B cell (primary cell): ENCODE results near the gene MBD6. TPM values are rescaled to one million over a fixed set of nuclear protein-coding genes. Genes with fewer than 3 reads are reported as not detected.

ENCODE experiments used
- ATAC-seq: fragments of 200-7000 bp; cut with Tn5 transposase; one replicate; pipeline ENCODE4 v1.10.0; 2021; ENCODE audit warnings: low read depth, mild to moderate bottlenecking, moderate number of reproducible peaks, moderate library complexity
- CTCF ChIA-PET: fragments of 350-600 bp; sonication (Branson Sonifier 250); formaldehyde crosslinking; loops from one replicate; lab custom pipeline; 2021; ENCODE audit warnings: antibody characterized with exemption, inconsistent platforms; lab: Charles Lee
- POLR2A ChIA-PET: fragments of 350-600 bp; sonication (Branson Sonifier 250); formaldehyde crosslinking; loops from one replicate; lab custom pipeline; 2021; ENCODE audit warnings: antibody characterized with exemption; lab: Charles Lee
- DNase-seq: peaks from one replicate; pipeline ENCODE4 v3.0.0; 2013
- H2AFZ ChIP-seq: 2 replicates; pipeline ENCODE4 v1.6.1; 2012; ENCODE audit warnings: mild to moderate bottlenecking, low read depth, low read length; ENCODE audit not compliant: insufficient read depth, poor library complexity, severe bottlenecking
- H3K27ac ChIP-seq, 2 donors: 1 replicate in 1 of 2; 2 replicates in 1 of 2; pipeline ENCODE4 v1.5.1; 2012 to 2013; ENCODE audit warnings: low read length in 2 of 2, mild to moderate bottlenecking in 2 of 2, moderate library complexity in 1 of 2
- H3K27me3 ChIP-seq, 4 experiments: fragments of 200-600 bp in 1 of 4; sonication (generic) in 1 of 4; replicated peaks in 1 of 4; 1 replicate in 2 of 4; 2 replicates in 2 of 4; pipeline versions ENCODE4 v1.6.1 to v1.7.0; 2013 to 2016; ENCODE audit warnings: low read length in 3 of 4, mild to moderate bottlenecking in 2 of 4, mixed read lengths in 1 of 4, moderate library complexity in 1 of 4; ENCODE audit not compliant: insufficient read depth in 4 of 4, control insufficient read depth in 3 of 4; ENCODE audit errors: control extremely low read depth in 1 of 4
- H3K36me3 ChIP-seq, 2 experiments: replicated peaks in 1 of 2; 1 replicate in 1 of 2; 2 replicates in 1 of 2; pipeline versions ENCODE4 v1.6.1 to v1.7.1; 2013; ENCODE audit warnings: low read length in 1 of 2; ENCODE audit not compliant: insufficient read depth in 2 of 2, control insufficient read depth in 1 of 2; ENCODE audit errors: control extremely low read depth in 1 of 2, extremely low read depth in 1 of 2
- H3K4me1 ChIP-seq, 2 donors: fragments of 200-600 bp in 1 of 2; sonication (generic) in 1 of 2; 1 replicate in 1 of 2; 2 replicates in 1 of 2; pipeline versions ENCODE4 v1.5.1 to v1.6.1; 2013 to 2017; ENCODE audit warnings: low read length in 2 of 2; ENCODE audit not compliant: control insufficient read depth in 2 of 2, insufficient read depth in 2 of 2
- H3K4me2 ChIP-seq: replicated peaks from 2 replicates; pipeline ENCODE3; 2012; ENCODE audit warnings: mild to moderate bottlenecking, low read depth, low read length; ENCODE audit not compliant: poor library complexity, severe bottlenecking
- H3K4me3 ChIP-seq, 5 experiments: fragments of 200-600 bp in 1 of 5; sonication (generic) in 1 of 5; 1 replicate in 3 of 5; 2 replicates in 2 of 5; pipeline versions ENCODE4 v1.5.1 to v1.7.0; 2011 to 2016; ENCODE audit warnings: low read length in 4 of 5, mild to moderate bottlenecking in 4 of 5, low read depth in 2 of 5, control low read depth in 1 of 5, moderate library complexity in 1 of 5; ENCODE audit not compliant: insufficient read depth in 1 of 5; ENCODE audit errors: control extremely low read depth in 1 of 5, extremely low read depth in 1 of 5
- H3K79me2 ChIP-seq: fragments of 200-600 bp; sonication (generic); one replicate; pipeline ENCODE4 v1.6.0; 2016; ENCODE audit warnings: low read length; ENCODE audit not compliant: control insufficient read depth, insufficient read depth
- H3K9ac ChIP-seq: fragments of 200-600 bp; sonication (generic); 2 replicates; pipeline ENCODE4 v1.6.1; 2017; ENCODE audit warnings: mild to moderate bottlenecking, low read length, moderate library complexity
- H3K9me3 ChIP-seq, 3 donors: one replicate each; pipeline versions ENCODE4 v1.6.1 to v1.7.1; 2013; ENCODE audit warnings: low read length in 2 of 3; ENCODE audit not compliant: control insufficient read depth in 2 of 3, insufficient read depth in 1 of 3; ENCODE audit errors: control extremely low read depth in 1 of 3
- H4K20me1 ChIP-seq: 2 replicates; pipeline ENCODE4 v1.6.0; 2012; ENCODE audit warnings: mild to moderate bottlenecking, low read length; ENCODE audit not compliant: insufficient read depth, control insufficient read depth, poor library complexity, severe bottlenecking
- H3K27ac Mint-ChIP-seq: one replicate; pipeline ENCODE4 v1.8.0; 2021; ENCODE audit warnings: mixed read lengths
- H3K27me3 Mint-ChIP-seq: one replicate; pipeline ENCODE4 v1.8.0; 2021; ENCODE audit warnings: mixed read lengths
- H3K4me1 Mint-ChIP-seq: one replicate; pipeline ENCODE4 v1.8.0; 2021; ENCODE audit warnings: mixed read lengths
- H3K4me3 Mint-ChIP-seq: one replicate; pipeline ENCODE4 v1.8.0; 2021; ENCODE audit warnings: mixed read lengths
- H3K9me3 Mint-ChIP-seq: one replicate; pipeline ENCODE4 v1.8.0; 2022; ENCODE audit warnings: mixed read lengths; ENCODE audit not compliant: insufficient read depth
- EZH2 ChIP-seq: IDR thresholded peaks from 2 replicates; pipeline ENCODE4 v1.6.1; 2012; ENCODE audit warnings: borderline replicate concordance, low read depth, mild to moderate bottlenecking, moderate library complexity, low read length; ENCODE audit not compliant: insufficient read depth, poor library complexity, severe bottlenecking
- WGBS: methylation state at CpG from one replicate; pipeline ENCODE4 v1.1.5; 2013; ENCODE audit warnings: missing lambda C conversion rate; ENCODE audit not compliant: insufficient coverage; 5-methylcytosine and 5-hydroxymethylcytosine counted together
- intact Hi-C: fragments of 100-400 bp; cut with micrococcal nuclease; formaldehyde crosslinking; loops from one replicate; pipeline ENCODE4 v1.10.0; 2022
- polyA plus RNA-seq: library from polyadenylated mRNA; depleted of rRNA; stranded (reverse); fragments of >200 nt; gene quantifications from 2 replicates; pipeline ENCODE4 v1.2.3, GENCODE V29; 2012
- total RNA-seq, 2 donors: library from RNA; stranded (reverse); fragments of 120-200 nt in 1 of 2; gene quantifications; 1 replicate in 1 of 2; 2 replicates in 1 of 2; pipeline versions ENCODE4 v1.2.3 to v1.2.4, GENCODE V29; 2013 to 2022
- TF ChIP-seq, protein P1 (sequence below): fragments of 200-600 bp; IDR thresholded peaks from one replicate; pipeline ENCODE4 v1.8.0; 2022; ENCODE audit warnings: antibody characterized with exemption, mild to moderate bottlenecking

The MBD6 gene
- total and polyA plus RNA-seq, 2 donors (not counting 1 experiment from before 2014, with no cell fraction given): 39.4 to 121 TPM

DNA sequence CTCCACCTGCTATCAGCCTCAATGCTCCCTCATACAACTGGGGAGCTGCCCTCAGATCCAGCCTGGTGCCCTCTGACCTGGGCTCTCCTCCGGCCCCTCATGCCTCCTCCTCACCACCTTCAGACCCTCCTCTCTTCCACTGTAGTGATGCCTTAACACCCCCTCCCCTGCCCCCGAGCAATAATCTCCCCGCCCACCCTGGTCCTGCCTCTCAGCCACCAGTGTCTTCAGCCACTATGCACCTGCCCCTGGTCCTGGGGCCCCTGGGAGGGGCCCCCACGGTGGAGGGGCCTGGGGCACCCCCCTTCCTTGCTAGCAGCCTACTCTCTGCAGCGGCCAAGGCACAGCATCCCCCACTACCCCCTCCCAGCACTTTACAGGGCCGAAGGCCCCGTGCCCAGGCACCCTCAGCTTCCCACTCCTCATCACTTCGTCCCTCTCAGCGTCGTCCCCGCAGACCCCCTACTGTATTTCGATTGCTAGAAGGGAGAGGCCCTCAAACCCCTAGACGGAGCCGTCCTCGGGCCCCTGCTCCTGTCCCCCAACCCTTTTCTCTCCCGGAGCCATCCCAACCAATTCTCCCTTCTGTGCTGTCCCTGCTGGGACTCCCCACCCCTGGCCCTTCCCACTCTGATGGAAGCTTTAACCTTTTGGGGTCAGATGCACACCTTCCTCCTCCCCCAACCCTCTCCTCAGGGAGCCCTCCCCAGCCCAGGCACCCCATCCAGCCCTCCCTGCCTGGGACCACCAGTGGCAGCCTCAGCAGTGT lies 3.2 kb downstream of the MBD6 start:
- ChIA-PET CTCF (interaction anchor here (1.1 to 1.5 kb wide), 2 partner anchors 42 to 95 kb away, joined by 3 to 5 read pairs; no protein-coding TSS in a partner anchor), POLR2A (interaction anchor here (0.6 kb wide), 1 partner anchor 23 kb away, joined by 4 read pairs; no protein-coding TSS in a partner anchor)
- no peak for DNase-seq
- H4K20me1 ChIP-seq: peaks cover 17% of the 10 kb centered on the region
- H3K36me3 ChIP-seq: peaks cover 8 to 51% of the 10 kb centered on the region in 2 experiments
- WGBS: over 99% methylated on average over 14 of the region's 16 CpGs
- peak overlapping the region; percentile 32 for H3K27ac Mint-ChIP-seq
- H3K9me3 ChIP-seq: no peaks in the 10 kb centered on the region
- H3K4me1 ChIP-seq: peaks cover 28 to 31% of the 10 kb centered on the region in 2 donors
- H3K9me3 Mint-ChIP-seq: no peaks in the 10 kb centered on the region
- H3K9ac ChIP-seq: no peak overlapping the region
- no peaks in the 10 kb centered on the region for H3K27me3 Mint-ChIP-seq
- no peak overlapping the region for H3K4me3 Mint-ChIP-seq
- intact Hi-C loops: loop anchor here (10.0 kb wide), 1 partner anchor 891 kb away; the partner anchor contains the start of gene BAZ2A
- TF ChIP-seq EZH2: no peak
- TF ChIP-seq, protein P1, sequence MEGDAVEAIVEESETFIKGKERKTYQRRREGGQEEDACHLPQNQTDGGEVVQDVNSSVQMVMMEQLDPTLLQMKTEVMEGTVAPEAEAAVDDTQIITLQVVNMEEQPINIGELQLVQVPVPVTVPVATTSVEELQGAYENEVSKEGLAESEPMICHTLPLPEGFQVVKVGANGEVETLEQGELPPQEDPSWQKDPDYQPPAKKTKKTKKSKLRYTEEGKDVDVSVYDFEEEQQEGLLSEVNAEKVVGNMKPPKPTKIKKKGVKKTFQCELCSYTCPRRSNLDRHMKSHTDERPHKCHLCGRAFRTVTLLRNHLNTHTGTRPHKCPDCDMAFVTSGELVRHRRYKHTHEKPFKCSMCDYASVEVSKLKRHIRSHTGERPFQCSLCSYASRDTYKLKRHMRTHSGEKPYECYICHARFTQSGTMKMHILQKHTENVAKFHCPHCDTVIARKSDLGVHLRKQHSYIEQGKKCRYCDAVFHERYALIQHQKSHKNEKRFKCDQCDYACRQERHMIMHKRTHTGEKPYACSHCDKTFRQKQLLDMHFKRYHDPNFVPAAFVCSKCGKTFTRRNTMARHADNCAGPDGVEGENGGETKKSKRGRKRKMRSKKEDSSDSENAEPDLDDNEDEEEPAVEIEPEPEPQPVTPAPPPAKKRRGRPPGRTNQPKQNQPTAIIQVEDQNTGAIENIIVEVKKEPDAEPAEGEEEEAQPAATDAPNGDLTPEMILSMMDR: no peak
- peaks cover 9% of the 10 kb centered on the region for H3K79me2 ChIP-seq
- H3K4me2 ChIP-seq: no peak overlapping the region
- H3K4me1 Mint-ChIP-seq: peaks cover 38% of the 10 kb centered on the region
- H3K27me3 ChIP-seq: no peaks in the 10 kb centered on the region
- no peak overlapping the region for H3K4me3 ChIP-seq
- no peak overlapping the region for H3K27ac ChIP-seq
- ATAC-seq: no peak
- no peak overlapping the region for H2AFZ ChIP-seq
